Cardiac muscle cell (in vitro differentiated cells and primary cell): ENCODE results near the gene MPZL1. TPM values are rescaled to one million over a fixed set of nuclear protein-coding genes. Genes with fewer than 3 reads are reported as not detected.

ENCODE experiments used
- DNase-seq, 2 donors: peaks; one replicate each; pipeline versions ENCODE4 v3.0.0 to v3.0.0-alpha.2; 2010 to 2017; ENCODE audit warnings: low read depth in 1 of 2, low spot score in 1 of 2
- H3K27ac ChIP-seq: fragments of 200-600 bp; sonication (generic); 2 replicates; pipeline ENCODE4 v1.5.1; 2016
- H3K27me3 ChIP-seq: fragments of 200-600 bp; sonication (generic); 2 replicates; pipeline ENCODE4 v1.6.0; 2016; ENCODE audit warnings: control low read depth
- H3K36me3 ChIP-seq: fragments of 200-600 bp; sonication (generic); 2 replicates; pipeline ENCODE4 v1.5.1; 2016; ENCODE audit warnings: control low read depth
- H3K4me1 ChIP-seq: fragments of 200-600 bp; sonication (generic); 2 replicates; pipeline ENCODE4 v1.8.1; 2017; ENCODE audit warnings: low read depth, mild to moderate bottlenecking, mixed run types
- H3K4me3 ChIP-seq: fragments of 200-600 bp; sonication (generic); 2 replicates; pipeline ENCODE4 v1.5.1; 2016; ENCODE audit warnings: mild to moderate bottlenecking
- H3K9me3 ChIP-seq: fragments of 200-600 bp; sonication (generic); 2 replicates; pipeline ENCODE4 v1.5.1; 2017; ENCODE audit warnings: low read depth, mild to moderate bottlenecking, control low read depth
- CTCF ChIP-seq: IDR thresholded peaks from 2 replicates; pipeline ENCODE4 v1.5.1; 2012; ENCODE audit warnings: low read depth, mild to moderate bottlenecking, low read length
- polyA plus RNA-seq: library from polyadenylated mRNA; unstranded; fragments of >200 nt; fragmentation: Nextera tagmentation; extraction: Ambion mirVana; gene quantifications from 2 replicates; pipeline ENCODE4 v1.2.1, GENCODE V29; 2016
- total RNA-seq: library from RNA; depleted of rRNA; stranded (reverse); fragments of >200 nt; gene quantifications from 2 replicates; pipeline ENCODE4 v1.2.3, GENCODE V29; 2016

The MPZL1 gene
- total and polyA plus RNA-seq, 2 experiments from 2014 or later = 107 to 114 TPM

DNA sequence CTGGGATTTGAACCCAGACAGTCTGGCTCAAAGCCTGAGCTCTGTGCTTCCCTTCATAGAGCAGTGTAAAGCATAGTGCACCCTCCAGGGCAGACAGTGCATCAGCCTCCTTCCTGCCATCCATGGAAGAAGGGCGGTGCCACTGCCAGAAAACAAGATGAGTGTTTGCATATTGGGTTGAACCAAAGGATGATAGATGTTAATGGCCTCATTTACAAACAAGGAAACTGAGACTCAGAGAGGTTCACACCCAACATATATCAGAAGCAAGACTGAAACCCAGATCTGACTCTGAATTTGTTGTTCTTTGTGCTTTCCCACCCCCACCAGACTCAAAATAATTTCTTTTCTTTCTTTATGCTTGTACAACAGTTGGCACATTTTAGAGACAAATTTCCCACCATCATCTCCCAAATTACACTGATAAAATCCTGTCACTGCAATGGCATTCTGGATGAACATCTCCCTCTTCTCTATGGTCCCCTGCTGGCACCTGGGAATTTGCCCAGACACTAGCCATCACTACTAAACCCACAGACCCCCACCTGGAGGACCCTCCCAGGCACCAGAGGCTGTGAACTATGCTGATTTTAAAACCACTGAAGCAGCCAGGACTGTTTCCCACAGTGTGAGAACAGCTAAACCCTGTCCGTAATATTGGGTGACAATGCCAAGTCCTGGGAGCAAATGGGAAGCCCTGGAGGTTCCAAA, 45.4 kb upstream of the MPZL1 start:
- H3K9me3 ChIP-seq = no peaks in the 10 kb centered on the region
- H3K27me3 ChIP-seq = no peaks in the 10 kb centered on the region
- peaks cover 8% of the 10 kb centered on the region for H3K36me3 ChIP-seq
- no peak for DNase-seq
- H3K4me3 ChIP-seq = no peak overlapping the region
- peak overlapping the region; percentile 100 for H3K27ac ChIP-seq
- no peak for TF ChIP-seq CTCF
- peaks cover 53% of the 10 kb centered on the region for H3K4me1 ChIP-seq

GRCh38 chr1:167676916-167677848, 44.6 kb upstream of the MPZL1 start:
- Histone ChIP-seq H3K27me3 (no peaks in the 10 kb centered on the region), H3K27ac (peak overlapping the region; percentile 100), H3K4me3 (no peak overlapping the region), H3K36me3 (peaks cover 8% of the 10 kb centered on the region), H3K9me3 (no peaks in the 10 kb centered on the region), H3K4me1 (peaks cover 55% of the 10 kb centered on the region)
- no peak for DNase-seq
- no peak for TF ChIP-seq CTCF

GRCh38 chr1:167678422-167678821, 43.4 kb upstream of the MPZL1 start:
- Histone ChIP-seq H3K27me3 (no peaks in the 10 kb centered on the region), H3K27ac (peak overlapping the region; percentile 100)

GRCh38 chr1:167678838-167679237, 42.9 kb upstream of the MPZL1 start:
- H3K4me3 ChIP-seq = no peak overlapping the region
- no peaks in the 10 kb centered on the region for H3K9me3 ChIP-seq
- no peak for DNase-seq
- H3K4me1 ChIP-seq = peaks cover 71% of the 10 kb centered on the region
- no peak for TF ChIP-seq CTCF
- H3K27me3 ChIP-seq = no peaks in the 10 kb centered on the region
- peak overlapping the region; percentile 100 for H3K27ac ChIP-seq
- peaks cover 7% of the 10 kb centered on the region for H3K36me3 ChIP-seq

More at GRCh38 chr1:167678422-167678821, 43.4 kb upstream of the MPZL1 start:
- no peak for TF ChIP-seq CTCF
- no peaks in the 10 kb centered on the region for H3K9me3 ChIP-seq
- H3K4me3 ChIP-seq = no peak overlapping the region
- peaks cover 8% of the 10 kb centered on the region for H3K36me3 ChIP-seq
- peak in 1 of 2 donors; percentile 46 for DNase-seq
- peaks cover 66% of the 10 kb centered on the region for H3K4me1 ChIP-seq

GRCh38 chr1:167679714-167680113, 42.1 kb upstream of the MPZL1 start:
- no peak for TF ChIP-seq CTCF
- Histone ChIP-seq H3K27ac (peak overlapping the region; percentile 100), H3K9me3 (no peaks in the 10 kb centered on the region), H3K4me1 (peaks cover 77% of the 10 kb centered on the region), H3K27me3 (no peaks in the 10 kb centered on the region), H3K4me3 (no peak overlapping the region), H3K36me3 (peaks cover 6% of the 10 kb centered on the region)
- no peak for DNase-seq
